Prostate gland (tissue), 2 donors: ENCODE measurements around the gene FILIP1. TPM values are rescaled to one million over a fixed set of nuclear protein-coding genes. Genes with fewer than 3 reads are reported as not detected.

Experiments
- DNase-seq: peaks from one replicate; pipeline ENCODE4 v3.0.0-alpha.2; 2019; ENCODE audit warnings: low spot score
- H3K27ac ChIP-seq, 2 donors: fragments of 200-600 bp; sonication (generic); 2 replicates each; pipeline ENCODE4 v1.5.1; 2017 to 2019
- H3K27me3 ChIP-seq: fragments of 200-600 bp; sonication (generic); replicated peaks from 2 replicates; pipeline ENCODE4 v1.5.1; 2019; ENCODE audit not compliant: insufficient read depth
- H3K36me3 ChIP-seq, 2 donors: fragments of 200-600 bp; sonication (generic); 1 replicate in 1 of 2; 2 replicates in 1 of 2; pipeline versions ENCODE4 v1.5.1 to v1.8.1; 2017 to 2019
- H3K4me1 ChIP-seq: fragments of 200-600 bp; sonication (generic); replicated peaks from 2 replicates; pipeline ENCODE4 v1.5.1; 2019
- H3K4me3 ChIP-seq, 2 donors: fragments of 200-600 bp; sonication (generic); 2 replicates each; pipeline ENCODE4 v1.5.1; 2017 to 2019
- H3K9me3 ChIP-seq: fragments of 200-600 bp; sonication (generic); 2 replicates; pipeline ENCODE4 v1.5.1; 2017
- POLR2A ChIP-seq: fragments of 450-650 bp; IDR thresholded peaks from one replicate; pipeline ENCODE4 v1.6.1; 2016; ENCODE audit warnings: antibody characterized with exemption, mild to moderate bottlenecking
- POLR2AphosphoS5 ChIP-seq: sonication (generic); formaldehyde crosslinking; IDR thresholded peaks from one replicate; pipeline ENCODE4 v1.6.1; 2017; ENCODE audit warnings: antibody characterized with exemption
- WGBS: methylation state at CpG from one replicate; pipeline ENCODE4 v1.1.5; 2018; 5-methylcytosine and 5-hydroxymethylcytosine counted together
- intact Hi-C: fragments of 100-400 bp; cut with DNase I; formaldehyde crosslinking; loops from one replicate; pipeline ENCODE4 v1.14.2; 2022
- total RNA-seq, 2 donors: library from RNA; depleted of rRNA; stranded (reverse); fragments of >200 nt; gene quantifications; one replicate each; pipeline ENCODE4 v1.1.0, GENCODE V29; 2016
- TF ChIP-seq, protein P1 (sequence below), 4 experiments: fragments of 200-600 bp in 2 of 4; fragments of 450-650 bp in 2 of 4; sonication (generic) in 2 of 4; IDR thresholded peaks; 1 replicate in 3 of 4; 2 replicates in 1 of 4; pipeline ENCODE4 v1.5.1; 2016 to 2019; ENCODE audit warnings: antibody characterized with exemption in 4 of 4, mild to moderate bottlenecking in 2 of 4, moderate library complexity in 2 of 4

The FILIP1 gene
- total RNA-seq, 2 donors from 2014 or later: 2.1 to 3.3 TPM

- H3K27ac ChIP-seq: no peak overlapping the region
- H3K27me3 ChIP-seq: no peaks in the 10 kb centered on the region
- no peaks in the 10 kb centered on the region for H3K9me3 ChIP-seq
- H3K36me3 ChIP-seq: no peaks in the 10 kb centered on the region
- H3K4me3 ChIP-seq: no peak overlapping the region
- intact Hi-C loops: no loop called here
- TF ChIP-seq, protein P1, sequence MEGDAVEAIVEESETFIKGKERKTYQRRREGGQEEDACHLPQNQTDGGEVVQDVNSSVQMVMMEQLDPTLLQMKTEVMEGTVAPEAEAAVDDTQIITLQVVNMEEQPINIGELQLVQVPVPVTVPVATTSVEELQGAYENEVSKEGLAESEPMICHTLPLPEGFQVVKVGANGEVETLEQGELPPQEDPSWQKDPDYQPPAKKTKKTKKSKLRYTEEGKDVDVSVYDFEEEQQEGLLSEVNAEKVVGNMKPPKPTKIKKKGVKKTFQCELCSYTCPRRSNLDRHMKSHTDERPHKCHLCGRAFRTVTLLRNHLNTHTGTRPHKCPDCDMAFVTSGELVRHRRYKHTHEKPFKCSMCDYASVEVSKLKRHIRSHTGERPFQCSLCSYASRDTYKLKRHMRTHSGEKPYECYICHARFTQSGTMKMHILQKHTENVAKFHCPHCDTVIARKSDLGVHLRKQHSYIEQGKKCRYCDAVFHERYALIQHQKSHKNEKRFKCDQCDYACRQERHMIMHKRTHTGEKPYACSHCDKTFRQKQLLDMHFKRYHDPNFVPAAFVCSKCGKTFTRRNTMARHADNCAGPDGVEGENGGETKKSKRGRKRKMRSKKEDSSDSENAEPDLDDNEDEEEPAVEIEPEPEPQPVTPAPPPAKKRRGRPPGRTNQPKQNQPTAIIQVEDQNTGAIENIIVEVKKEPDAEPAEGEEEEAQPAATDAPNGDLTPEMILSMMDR (IDR thresholded peaks at IDR 0.05): no peak
- TF ChIP-seq POLR2A (no peak), POLR2AphosphoS5 (no peak)
- DNase-seq: no peak
- H3K4me1 ChIP-seq: no peaks in the 10 kb centered on the region
Observed at GRCh38 chr6:75301537-75301936, 192.1 kb downstream of the FILIP1 start.

GRCh38 chr6:75301088-75301487, 192.5 kb downstream of the FILIP1 start:
- WGBS: 97% methylated on average over 2 of the region's 2 CpGs
- H3K4me3 ChIP-seq: no peak overlapping the region
- no peaks in the 10 kb centered on the region for H3K9me3 ChIP-seq
- no peaks in the 10 kb centered on the region for H3K4me1 ChIP-seq
- no peak for TF ChIP-seq POLR2A
- no peak for TF ChIP-seq POLR2AphosphoS5
- TF ChIP-seq, protein P1 (IDR thresholded peaks at IDR 0.05): no peak
- no peak for DNase-seq
- no peaks in the 10 kb centered on the region for H3K36me3 ChIP-seq
- intact Hi-C loops: no loop called here
- no peak overlapping the region for H3K27ac ChIP-seq
- no peaks in the 10 kb centered on the region for H3K27me3 ChIP-seq

DNA sequence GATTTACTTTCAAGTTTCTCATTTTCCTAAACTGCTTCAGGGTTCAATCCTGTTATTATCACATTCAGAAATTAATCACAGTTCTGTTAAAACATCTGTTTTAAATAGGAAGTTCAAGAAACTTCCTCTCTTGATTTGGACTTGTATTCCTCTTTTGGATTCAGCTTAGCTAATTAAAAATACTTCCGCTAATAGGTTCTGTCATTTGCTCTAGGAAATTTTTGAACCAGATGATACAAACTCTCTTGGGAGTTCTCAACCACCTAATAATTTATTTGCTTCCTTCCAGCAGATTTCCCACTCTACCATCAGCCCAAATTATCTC, 193.1 kb downstream of the FILIP1 start:
- Histone ChIP-seq H3K27ac (no peak overlapping the region), H3K4me1 (no peaks in the 10 kb centered on the region), H3K27me3 (no peaks in the 10 kb centered on the region), H3K4me3 (no peak overlapping the region), H3K36me3 (no peaks in the 10 kb centered on the region), H3K9me3 (no peaks in the 10 kb centered on the region)
- 34% methylated on average over 1 of the region's 1 CpG for WGBS
- intact Hi-C loops: no loop called here
- no peak for DNase-seq
- TF ChIP-seq POLR2A: no peak
- TF ChIP-seq, protein P1 (IDR thresholded peaks at IDR 0.05): no peak

- Histone ChIP-seq H3K4me3 (no peak overlapping the region), H3K4me1 (no peaks in the 10 kb centered on the region), H3K36me3 (no peaks in the 10 kb centered on the region), H3K27me3 (no peaks in the 10 kb centered on the region), H3K9me3 (no peaks in the 10 kb centered on the region), H3K27ac (no peak overlapping the region)
- no peak for TF ChIP-seq POLR2AphosphoS5
- intact Hi-C loops: no loop called here
- 72% methylated on average over 2 of the region's 2 CpGs for WGBS
- DNase-seq: no peak
Observed at GRCh38 chr6:75299801-75300530, 193.6 kb downstream of the FILIP1 start.

DNA sequence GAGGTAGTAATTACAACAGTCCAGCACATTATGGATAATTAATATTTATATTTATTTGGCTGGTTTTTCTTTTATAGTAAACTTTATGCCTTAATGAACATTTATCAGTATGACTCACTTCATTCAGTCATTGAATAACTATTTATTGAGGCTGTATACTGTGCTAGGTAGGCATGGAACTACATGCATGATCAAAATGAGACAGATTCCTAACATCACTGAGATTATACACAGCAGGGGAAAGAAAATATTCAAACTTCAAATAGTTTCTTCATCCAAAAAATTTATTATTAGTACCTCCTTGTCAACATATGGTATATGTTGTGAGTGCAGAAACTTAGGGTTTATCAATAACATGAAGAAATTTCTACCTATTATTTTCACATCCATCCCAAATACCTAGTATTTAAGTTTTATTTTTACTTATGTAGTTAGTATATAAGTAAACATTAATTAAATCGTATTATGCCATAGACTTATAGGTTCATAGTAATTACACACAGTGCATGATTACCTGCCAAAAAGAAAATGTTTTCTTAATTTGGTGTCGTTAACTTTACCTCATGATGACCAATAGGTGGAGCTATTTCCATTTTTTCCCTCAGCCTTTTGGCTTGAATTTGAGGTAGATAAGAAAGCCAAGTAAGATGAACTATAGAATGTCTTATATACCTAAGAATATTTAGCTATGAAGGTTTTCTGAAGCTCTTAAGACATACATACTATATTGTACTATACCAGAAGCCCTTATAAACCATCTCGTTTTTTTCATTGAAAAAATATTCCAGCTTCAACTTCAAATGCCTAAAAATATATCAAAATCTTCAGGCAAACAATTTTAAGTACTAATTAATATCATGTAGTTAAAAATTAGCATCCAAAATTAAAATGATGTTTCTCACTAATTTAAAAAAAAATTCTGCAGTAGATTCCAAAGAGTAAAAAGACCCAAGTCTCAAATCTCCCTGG, 196.5 kb downstream of the FILIP1 start:
- H3K9me3 ChIP-seq: no peaks in the 10 kb centered on the region
- TF ChIP-seq, protein P1 (IDR thresholded peaks at IDR 0.05): peak; percentile 54 to 80 (median 78)
- TF ChIP-seq POLR2A (no peak), POLR2AphosphoS5 (peak; percentile 19)
- intact Hi-C loops: no loop called here

More for the DNA sequence above, 196.5 kb downstream of the FILIP1 start:
- WGBS: 15% methylated on average over 3 of the region's 3 CpGs
- Histone ChIP-seq H3K27me3 (no peaks in the 10 kb centered on the region), H3K4me1 (no peaks in the 10 kb centered on the region), H3K36me3 (no peaks in the 10 kb centered on the region), H3K4me3 (no peak overlapping the region), H3K27ac (no peak overlapping the region)
- DNase-seq: no peak
